ENCODE measurements around the gene SEC14L5. TPM values are rescaled to one million over a fixed set of nuclear protein-coding genes. Genes with fewer than 3 reads are reported as not detected.

The SEC14L5 gene
- total and polyA plus RNA-seq, 2 experiments from 2014 or later: 2.6 to 5.9 TPM

GRCh38 chr16:4915226-4915761 is 42.8 kb upstream of the SEC14L5 start:
- H3K9me3 Mint-ChIP-seq: no peaks in the 10 kb centered on the region
- peaks cover 4% of the 10 kb centered on the region for H3K27me3 Mint-ChIP-seq (ENCODE audit: insufficient read depth, low read depth, poor library complexity)
- H3K4me2 ChIP-seq: no peak overlapping the region
- H3K36me3 ChIP-seq (ENCODE audit: insufficient read depth): no peaks in the 10 kb centered on the region
- peaks cover 8% of the 10 kb centered on the region; the same call in 1 of the 2 replicates for H3K4me1 ChIP-seq (ENCODE audit: insufficient read depth)
- no peaks in the 10 kb centered on the region for H3K79me2 ChIP-seq (replicated peaks; ENCODE audit: insufficient read depth)
- no peak overlapping the region for H3K4me3 Mint-ChIP-seq
- no peaks in the 10 kb centered on the region for H3K36me3 Mint-ChIP-seq (ENCODE audit: low read depth)
- no peaks in the 10 kb centered on the region for H4K20me1 ChIP-seq (replicated peaks; ENCODE audit: insufficient read depth)
- no peak overlapping the region for H3K27ac ChIP-seq (ENCODE audit: low read depth)
- H3K27me3 ChIP-seq (ENCODE audit: insufficient read depth): no peaks in the 10 kb centered on the region
- ATAC-seq (no peak), DNase-seq (ENCODE audit: low spot score) (no peak)
- no peaks in the 10 kb centered on the region for H3K9me2 ChIP-seq (ENCODE audit: insufficient read depth)
- H3F3A ChIP-seq (replicated peaks; ENCODE audit: low read depth): 0 out of 2 replicates have a peak, but pooled peaks cover 3% of the 10 kb centered on the region
- no peak overlapping the region for H2AFZ ChIP-seq
- H3K4me1 Mint-ChIP-seq: peaks cover 6% of the 10 kb centered on the region; the same call in 2 of the 3 replicates
- no peak overlapping the region for H3K27ac Mint-ChIP-seq
- H3K4me3 ChIP-seq: no peak overlapping the region
- TF ChIP-seq STAT1 (IDR thresholded peaks at IDR 0.05; ENCODE audit: unreplicated experiment) (no peak), POLR2AphosphoS5 (IDR thresholded peaks at IDR 0.05; ENCODE audit: low read depth) (no peak), EZH2phosphoT487 (IDR thresholded peaks at IDR 0.05; ENCODE audit: unreplicated experiment) (no peak), CREB1 (CRISPR knock-in tag; IDR thresholded peaks at IDR 0.05; ENCODE audit: low read depth) (no peak), REST (IDR thresholded peaks at IDR 0.05; ENCODE audit: unreplicated experiment) (no peak), JUNB (IDR thresholded peaks at IDR 0.05; ENCODE audit: unreplicated experiment) (no peak)
- TF ChIP-seq, protein P1, sequence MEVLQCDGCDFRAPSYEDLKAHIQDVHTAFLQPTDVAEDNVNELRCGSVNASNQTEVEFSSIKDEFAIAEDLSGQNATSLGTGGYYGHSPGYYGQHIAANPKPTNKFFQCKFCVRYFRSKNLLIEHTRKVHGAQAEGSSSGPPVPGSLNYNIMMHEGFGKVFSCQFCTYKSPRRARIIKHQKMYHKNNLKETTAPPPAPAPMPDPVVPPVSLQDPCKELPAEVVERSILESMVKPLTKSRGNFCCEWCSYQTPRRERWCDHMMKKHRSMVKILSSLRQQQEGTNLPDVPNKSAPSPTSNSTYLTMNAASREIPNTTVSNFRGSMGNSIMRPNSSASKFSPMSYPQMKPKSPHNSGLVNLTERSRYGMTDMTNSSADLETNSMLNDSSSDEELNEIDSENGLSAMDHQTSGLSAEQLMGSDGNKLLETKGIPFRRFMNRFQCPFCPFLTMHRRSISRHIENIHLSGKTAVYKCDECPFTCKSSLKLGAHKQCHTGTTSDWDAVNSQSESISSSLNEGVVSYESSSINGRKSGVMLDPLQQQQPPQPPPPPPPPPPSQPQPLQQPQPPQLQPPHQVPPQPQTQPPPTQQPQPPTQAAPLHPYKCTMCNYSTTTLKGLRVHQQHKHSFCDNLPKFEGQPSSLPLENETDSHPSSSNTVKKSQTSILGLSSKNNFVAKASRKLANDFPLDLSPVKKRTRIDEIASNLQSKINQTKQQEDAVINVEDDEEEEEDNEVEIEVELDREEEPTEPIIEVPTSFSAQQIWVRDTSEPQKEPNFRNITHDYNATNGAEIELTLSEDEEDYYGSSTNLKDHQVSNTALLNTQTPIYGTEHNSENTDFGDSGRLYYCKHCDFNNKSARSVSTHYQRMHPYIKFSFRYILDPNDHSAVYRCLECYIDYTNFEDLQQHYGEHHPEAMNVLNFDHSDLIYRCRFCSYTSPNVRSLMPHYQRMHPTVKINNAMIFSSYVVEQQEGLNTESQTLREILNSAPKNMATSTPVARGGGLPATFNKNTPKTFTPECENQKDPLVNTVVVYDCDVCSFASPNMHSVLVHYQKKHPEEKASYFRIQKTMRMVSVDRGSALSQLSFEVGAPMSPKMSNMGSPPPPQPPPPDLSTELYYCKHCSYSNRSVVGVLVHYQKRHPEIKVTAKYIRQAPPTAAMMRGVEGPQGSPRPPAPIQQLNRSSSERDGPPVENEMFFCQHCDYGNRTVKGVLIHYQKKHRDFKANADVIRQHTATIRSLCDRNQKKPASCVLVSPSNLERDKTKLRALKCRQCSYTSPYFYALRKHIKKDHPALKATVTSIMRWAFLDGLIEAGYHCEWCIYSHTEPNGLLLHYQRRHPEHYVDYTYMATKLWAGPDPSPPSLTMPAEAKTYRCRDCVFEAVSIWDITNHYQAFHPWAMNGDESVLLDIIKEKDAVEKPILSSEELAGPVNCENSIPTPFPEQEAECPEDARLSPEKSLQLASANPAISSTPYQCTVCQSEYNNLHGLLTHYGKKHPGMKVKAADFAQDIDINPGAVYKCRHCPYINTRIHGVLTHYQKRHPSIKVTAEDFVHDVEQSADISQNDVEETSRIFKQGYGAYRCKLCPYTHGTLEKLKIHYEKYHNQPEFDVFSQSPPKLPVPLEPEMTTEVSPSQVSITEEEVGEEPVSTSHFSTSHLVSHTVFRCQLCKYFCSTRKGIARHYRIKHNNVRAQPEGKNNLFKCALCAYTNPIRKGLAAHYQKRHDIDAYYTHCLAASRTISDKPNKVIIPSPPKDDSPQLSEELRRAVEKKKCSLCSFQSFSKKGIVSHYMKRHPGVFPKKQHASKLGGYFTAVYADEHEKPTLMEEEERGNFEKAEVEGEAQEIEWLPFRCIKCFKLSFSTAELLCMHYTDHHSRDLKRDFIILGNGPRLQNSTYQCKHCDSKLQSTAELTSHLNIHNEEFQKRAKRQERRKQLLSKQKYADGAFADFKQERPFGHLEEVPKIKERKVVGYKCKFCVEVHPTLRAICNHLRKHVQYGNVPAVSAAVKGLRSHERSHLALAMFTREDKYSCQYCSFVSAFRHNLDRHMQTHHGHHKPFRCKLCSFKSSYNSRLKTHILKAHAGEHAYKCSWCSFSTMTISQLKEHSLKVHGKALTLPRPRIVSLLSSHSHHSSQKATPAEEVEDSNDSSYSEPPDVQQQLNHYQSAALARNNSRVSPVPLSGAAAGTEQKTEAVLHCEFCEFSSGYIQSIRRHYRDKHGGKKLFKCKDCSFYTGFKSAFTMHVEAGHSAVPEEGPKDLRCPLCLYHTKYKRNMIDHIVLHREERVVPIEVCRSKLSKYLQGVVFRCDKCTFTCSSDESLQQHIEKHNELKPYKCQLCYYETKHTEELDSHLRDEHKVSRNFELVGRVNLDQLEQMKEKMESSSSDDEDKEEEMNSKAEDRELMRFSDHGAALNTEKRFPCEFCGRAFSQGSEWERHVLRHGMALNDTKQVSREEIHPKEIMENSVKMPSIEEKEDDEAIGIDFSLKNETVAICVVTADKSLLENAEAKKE (CRISPR knock-in tag; IDR thresholded peaks at IDR 0.05): no peak
